A549 (cell line): Measurements from ENCODE around the gene POLK.

Experiments used
- BHLHE40 ChIP-seq: IDR thresholded peaks from 2 replicates; pipeline ENCODE4 v1.6.1; 2012; ENCODE audit warnings: low read depth, low read length, inconsistent platforms
- ELK1 ChIP-seq: fragments of 150-350 bp; IDR thresholded peaks from 2 replicates; pipeline ENCODE4 v1.6.1; 2014; ENCODE audit warnings: low read depth, mild to moderate bottlenecking, low read length
- EP300 ChIP-seq, 2 experiments: fragments of >200 bp; sonication (Bioruptor Twin); formaldehyde crosslinking; IDR thresholded peaks; 2 replicates in 1 of 2; 3 replicates in 1 of 2; pipeline ENCODE4 v1.6.1; 2016 to 2017
- KDM1A ChIP-seq: fragments of 200-600 bp; sonication (generic); IDR thresholded peaks from 2 replicates; pipeline ENCODE4 v1.6.1; 2016; ENCODE audit warnings: low read depth, mild to moderate bottlenecking
- NR3C1 ChIP-seq: fragments of >200 bp; sonication (Bioruptor Twin); formaldehyde crosslinking; IDR thresholded peaks from 3 replicates; pipeline ENCODE4 v1.6.1; 2017
- PBX3 ChIP-seq: IDR thresholded peaks from 2 replicates; pipeline ENCODE4 v1.6.1; 2012
- PHF8 ChIP-seq: fragments of 200-600 bp; sonication (generic); IDR thresholded peaks from 2 replicates; pipeline ENCODE4 v1.6.1; 2016; ENCODE audit warnings: low read depth, mild to moderate bottlenecking, antibody characterized with exemption, moderate library complexity, borderline replicate concordance
- POLR2A ChIP-seq: IDR thresholded peaks from 2 replicates; pipeline ENCODE4 v1.6.1; 2012; ENCODE audit warnings: mild to moderate bottlenecking, low read length
- RAD21 ChIP-seq, 2 experiments: fragments of >200 bp in 1 of 2; sonication (Bioruptor Twin) in 1 of 2; formaldehyde crosslinking in 1 of 2; IDR thresholded peaks in 1 of 2; conservative IDR thresholded peaks in 1 of 2; 2 replicates in 1 of 2; 3 replicates in 1 of 2; pipeline ENCODE4 v1.6.1; 2012 to 2018; ENCODE audit warnings: inconsistent platforms in 1 of 2
- TF ChIP-seq, protein P1 (sequence below): fragments of >200 bp; sonication (Bioruptor Twin); formaldehyde crosslinking; IDR thresholded peaks from 3 replicates; pipeline ENCODE4 v1.5.1; 2016
- TF ChIP-seq, protein P2 (sequence below): fragments of 450-650 bp; IDR thresholded peaks from 2 replicates; pipeline ENCODE4 v1.6.1; 2014; ENCODE audit warnings: antibody characterized with exemption

DNA sequence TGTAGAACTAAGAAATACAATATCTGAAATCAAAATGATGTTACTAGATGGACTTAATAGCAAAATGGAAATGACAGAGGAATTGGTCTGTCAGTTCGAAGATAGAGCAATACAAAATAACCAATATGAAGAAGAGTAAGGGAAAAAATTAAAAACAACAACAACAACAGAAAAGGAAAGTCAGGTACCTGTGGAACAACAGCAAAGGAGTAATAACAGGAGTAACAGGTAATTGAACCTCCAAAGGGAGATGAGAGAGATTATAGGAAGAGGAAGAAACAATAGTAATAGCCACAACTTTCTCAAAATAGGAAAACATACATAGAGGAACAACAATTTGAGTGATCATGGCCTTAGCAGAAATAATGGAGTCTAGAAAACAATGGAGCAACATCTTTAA is 13.7 kb downstream of the POLK start:
- TF ChIP-seq RAD21 (conservative IDR thresholded peaks at IDR 0.05 in 1 of 2, IDR thresholded peaks at IDR 0.05 in 1 of 2) (no peak), KDM1A (no peak), EP300 (IDR thresholded peaks at IDR 0.05) (no peak), POLR2A (no peak), NR3C1 (no peak), ELK1 (no peak), PBX3 (no peak), BHLHE40 (no peak), PHF8 (no peak)
- TF ChIP-seq, protein P1, sequence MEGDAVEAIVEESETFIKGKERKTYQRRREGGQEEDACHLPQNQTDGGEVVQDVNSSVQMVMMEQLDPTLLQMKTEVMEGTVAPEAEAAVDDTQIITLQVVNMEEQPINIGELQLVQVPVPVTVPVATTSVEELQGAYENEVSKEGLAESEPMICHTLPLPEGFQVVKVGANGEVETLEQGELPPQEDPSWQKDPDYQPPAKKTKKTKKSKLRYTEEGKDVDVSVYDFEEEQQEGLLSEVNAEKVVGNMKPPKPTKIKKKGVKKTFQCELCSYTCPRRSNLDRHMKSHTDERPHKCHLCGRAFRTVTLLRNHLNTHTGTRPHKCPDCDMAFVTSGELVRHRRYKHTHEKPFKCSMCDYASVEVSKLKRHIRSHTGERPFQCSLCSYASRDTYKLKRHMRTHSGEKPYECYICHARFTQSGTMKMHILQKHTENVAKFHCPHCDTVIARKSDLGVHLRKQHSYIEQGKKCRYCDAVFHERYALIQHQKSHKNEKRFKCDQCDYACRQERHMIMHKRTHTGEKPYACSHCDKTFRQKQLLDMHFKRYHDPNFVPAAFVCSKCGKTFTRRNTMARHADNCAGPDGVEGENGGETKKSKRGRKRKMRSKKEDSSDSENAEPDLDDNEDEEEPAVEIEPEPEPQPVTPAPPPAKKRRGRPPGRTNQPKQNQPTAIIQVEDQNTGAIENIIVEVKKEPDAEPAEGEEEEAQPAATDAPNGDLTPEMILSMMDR = no peak
- TF ChIP-seq, protein P2, sequence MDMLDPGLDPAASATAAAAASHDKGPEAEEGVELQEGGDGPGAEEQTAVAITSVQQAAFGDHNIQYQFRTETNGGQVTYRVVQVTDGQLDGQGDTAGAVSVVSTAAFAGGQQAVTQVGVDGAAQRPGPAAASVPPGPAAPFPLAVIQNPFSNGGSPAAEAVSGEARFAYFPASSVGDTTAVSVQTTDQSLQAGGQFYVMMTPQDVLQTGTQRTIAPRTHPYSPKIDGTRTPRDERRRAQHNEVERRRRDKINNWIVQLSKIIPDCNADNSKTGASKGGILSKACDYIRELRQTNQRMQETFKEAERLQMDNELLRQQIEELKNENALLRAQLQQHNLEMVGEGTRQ = no peak
